SK-N-MC (cell line): ENCODE data around the gene OR7A10.
"Not testable (repeated sequence)": the region's sequence is repeated elsewhere in the genome, so short reads cannot be mapped to it uniquely, and the experiment has no call there.

Source experiments
- DNase-seq: peaks from one replicate; pipeline ENCODE4 v3.0.0-alpha.2; 2011; ENCODE audit warnings: low read depth, low spot score
- H3K27ac ChIP-seq: fragments of 200-600 bp; sonication (generic); 2 replicates; pipeline ENCODE4 v1.5.1; 2016; ENCODE audit warnings: mixed run types
- H3K36me3 ChIP-seq: fragments of 200-600 bp; sonication (generic); 2 replicates; pipeline ENCODE4 v1.6.1; 2017; ENCODE audit warnings: antibody characterized with exemption, low read length, mixed read lengths; ENCODE audit not compliant: insufficient read depth
- H3K4me3 ChIP-seq: fragments of 200-600 bp; sonication (generic); 2 replicates; pipeline ENCODE4 v1.5.1; 2016
- H3K9ac ChIP-seq: fragments of 200-600 bp; sonication (generic); 2 replicates; pipeline ENCODE4 v1.8.0; 2017; ENCODE audit warnings: mixed run types, mixed read lengths; ENCODE audit not compliant: insufficient read length
- H3K9me3 ChIP-seq: fragments of 200-600 bp; sonication (generic); 2 replicates; pipeline ENCODE4 v1.6.1; 2017; ENCODE audit warnings: low read depth, mild to moderate bottlenecking, antibody characterized with exemption, low read length, moderate library complexity, mixed read lengths
- EZH2 ChIP-seq: fragments of 200-600 bp; sonication (generic); IDR thresholded peaks from one replicate; pipeline ENCODE4 v1.6.1; 2017; ENCODE audit warnings: antibody characterized with exemption
- FOXP2 ChIP-seq: optimal IDR thresholded peaks from 2 replicates; pipeline ENCODE3; 2011; ENCODE audit warnings: mild to moderate bottlenecking, moderate library complexity; ENCODE audit not compliant: insufficient read depth; ENCODE audit errors: extremely low read length, control extremely low read depth
- POLR2AphosphoS5 ChIP-seq: IDR thresholded peaks from 2 replicates; pipeline ENCODE4 v1.6.1; 2012; ENCODE audit warnings: mild to moderate bottlenecking, low read depth, low read length, borderline replicate concordance

Gene OR7A10

DNA sequence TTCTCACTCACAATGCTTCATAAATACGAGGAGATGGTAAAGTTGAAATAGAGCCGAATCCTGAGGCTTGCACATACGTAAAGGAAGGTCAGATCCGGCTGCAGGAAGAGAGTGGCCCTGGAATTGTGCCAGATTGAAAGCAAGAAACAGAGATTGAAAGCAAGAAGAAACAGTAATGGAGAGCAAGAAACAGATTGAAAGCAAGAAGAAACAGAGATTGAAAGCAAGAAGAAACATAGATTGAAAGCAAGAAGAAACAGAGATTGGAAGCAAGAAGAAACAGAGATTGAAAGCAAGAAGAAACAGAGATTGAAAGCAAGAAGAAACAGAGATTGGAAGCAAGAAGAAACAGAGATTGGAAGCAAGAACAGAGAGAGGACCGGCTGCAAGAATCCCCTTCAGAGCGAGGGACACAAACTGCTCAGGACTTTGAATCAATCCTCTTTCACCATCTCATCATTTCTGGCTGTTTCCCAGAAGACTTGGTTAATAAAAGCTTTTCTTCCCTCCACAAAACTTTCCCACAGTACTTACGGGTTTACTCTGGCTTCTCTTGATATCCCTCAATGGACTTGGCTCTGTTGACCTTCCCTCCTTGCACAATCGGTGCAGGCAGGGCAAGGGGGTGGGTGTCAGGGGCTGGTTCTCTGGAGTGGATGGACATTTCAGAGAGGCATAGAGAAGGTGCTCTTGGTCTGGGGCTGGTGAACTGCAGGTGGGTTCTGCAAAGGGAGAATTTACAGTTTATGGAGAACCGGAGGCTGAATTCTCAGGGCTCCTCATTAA, 39.3 kb downstream of the OR7A10 start:
- peak overlapping the region; percentile 56 for H3K4me3 ChIP-seq
- no peaks in the 10 kb centered on the region for H3K36me3 ChIP-seq
- no peaks in the 10 kb centered on the region for H3K9me3 ChIP-seq
- TF ChIP-seq POLR2AphosphoS5 (no peak), EZH2 (no peak), FOXP2 (no peak)
- H3K9ac ChIP-seq: peak overlapping the region; percentile 49
- no peak for DNase-seq
- H3K27ac ChIP-seq: peak overlapping the region; percentile 78

- no peak overlapping the region for H3K4me3 ChIP-seq
- TF ChIP-seq EZH2 (no peak), POLR2AphosphoS5 (no peak), FOXP2 (no peak)
- no peaks in the 10 kb centered on the region for H3K36me3 ChIP-seq
- no peaks in the 10 kb centered on the region for H3K9me3 ChIP-seq
- H3K9ac ChIP-seq: no peak overlapping the region
- no peak for DNase-seq
- H3K27ac ChIP-seq: peak overlapping the region; percentile 6; the same call in 1 of the 2 replicates
Observed at GRCh38 chr19:14804765-14805164, 44.0 kb downstream of the OR7A10 start.

DNA sequence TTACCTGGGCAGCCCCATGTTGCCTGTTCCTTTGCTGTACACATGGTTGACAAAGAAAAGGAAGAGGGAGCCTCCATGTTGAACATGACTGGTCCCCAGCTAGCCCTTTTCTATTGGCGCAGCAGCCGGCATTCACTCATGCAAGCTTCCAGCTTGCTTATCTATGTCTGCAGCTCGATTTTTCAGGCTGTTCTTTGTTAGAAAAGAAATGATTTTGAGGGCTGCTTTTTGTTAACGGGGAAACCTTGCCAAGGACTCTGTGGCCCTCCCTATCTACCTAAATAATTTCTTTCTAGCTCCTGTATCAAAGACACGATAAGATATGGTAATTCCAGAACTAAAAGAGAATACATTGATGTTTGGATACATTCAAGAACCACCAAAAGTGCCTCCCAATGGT, 50.0 kb downstream of the OR7A10 start:
- Histone ChIP-seq H3K9me3 (no peaks in the 10 kb centered on the region), H3K27ac (no peak overlapping the region), H3K36me3 (no peaks in the 10 kb centered on the region), H3K9ac (no peak overlapping the region), H3K4me3 (no peak overlapping the region)
- TF ChIP-seq EZH2 (no peak), FOXP2 (no peak), POLR2AphosphoS5 (no peak)
- no peak for DNase-seq

- H3K9ac ChIP-seq: no peak overlapping the region
- no peaks in the 10 kb centered on the region for H3K9me3 ChIP-seq
- H3K36me3 ChIP-seq: no peaks in the 10 kb centered on the region
- TF ChIP-seq EZH2 (no peak), POLR2AphosphoS5 (no peak), FOXP2 (no peak)
- DNase-seq: no peak
- H3K4me3 ChIP-seq: no peak overlapping the region
- H3K27ac ChIP-seq: peak overlapping the region; percentile 94
Observed at GRCh38 chr19:14796021-14796420, 52.7 kb downstream of the OR7A10 start.

- H3K9ac ChIP-seq: peak overlapping the region; percentile 6
- H3K4me3 ChIP-seq: peak overlapping the region; percentile 70
- no peak for TF ChIP-seq EZH2
- peak; percentile 69 for TF ChIP-seq POLR2AphosphoS5
- peak; percentile 99 for DNase-seq
- H3K9me3 ChIP-seq: no peaks in the 10 kb centered on the region
- H3K27ac ChIP-seq: peak overlapping the region; percentile 94
- H3K36me3 ChIP-seq: no peaks in the 10 kb centered on the region
Observed at GRCh38 chr19:14795078-14795721, 53.5 kb downstream of the OR7A10 start.

- not testable (repeated sequence) for H3K4me3 ChIP-seq, H3K36me3 ChIP-seq, DNase-seq, H3K27ac ChIP-seq, H3K9ac ChIP-seq, H3K9me3 ChIP-seq
Observed at GRCh38 chr19:14792250-14792649, 56.5 kb downstream of the OR7A10 start.
